ENCODE measurements around the gene ASXL1. TPM values are rescaled to one million over a fixed set of nuclear protein-coding genes. Genes with fewer than 3 reads are reported as not detected.

Gene ASXL1
- total and polyA plus RNA-seq, 9 of the 15 experiments (the other 6 are each of a cell fraction or from before 2014, with no cell fraction given) = 6.5 to 65.3 (median 32.3) TPM

DNA sequence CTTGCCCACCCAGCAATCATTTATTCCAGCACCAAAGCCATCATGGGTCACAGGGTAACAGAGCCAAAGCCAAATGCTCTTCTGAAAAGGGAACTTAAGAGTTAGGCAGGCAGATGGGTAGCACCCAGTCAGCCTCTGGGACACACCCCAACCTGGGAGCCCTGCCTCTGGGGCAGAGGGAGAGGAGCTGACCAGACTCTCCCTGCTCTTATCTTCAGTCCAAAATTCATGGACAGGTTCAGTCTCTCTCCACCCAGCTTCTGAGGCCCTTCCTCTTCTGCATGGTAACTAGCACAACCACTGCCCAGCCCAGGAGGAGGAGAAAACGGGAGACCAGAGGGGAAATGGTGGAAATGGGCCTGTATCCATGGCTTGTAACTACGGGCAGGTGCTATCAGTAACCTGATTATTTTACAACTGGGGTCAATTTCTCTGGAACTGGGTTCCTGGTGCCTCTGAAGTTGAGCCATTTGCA lies 121.6 kb downstream of the ASXL1 start:
- Histone ChIP-seq H3K4me3 (no peak overlapping the region), H3K36me3 (ENCODE audit: control insufficient read depth, insufficient read depth, low read length) (peaks cover 6% of the 10 kb centered on the region; the same call in 1 of the 3 replicates), H3K9me3 (replicated peaks; ENCODE audit: control insufficient read depth, insufficient read depth, low read depth, low read length) (no peaks in the 10 kb centered on the region), H4K20me1 (replicated peaks; ENCODE audit: control insufficient read depth, insufficient read depth, low read length) (no peaks in the 10 kb centered on the region), H3K4me2 (ENCODE audit: insufficient read depth, low read length) (no peak overlapping the region), H2AFZ (ENCODE audit: low read depth, low read length) (no peak overlapping the region), H3K79me2 (ENCODE audit: control insufficient read depth, insufficient read depth, low read length) (peaks cover 50% of the 10 kb centered on the region), H3K27me3 (ENCODE audit: control insufficient read depth in 2 of 2, insufficient read depth in 2 of 2, low read length in 2 of 2) (no peaks in the 10 kb centered on the region), H3K9me1 (ENCODE audit: control insufficient read depth, insufficient read depth, low read length) (no peaks in the 10 kb centered on the region), H3K27ac (ENCODE audit: extremely low read depth, low read depth, low read length) (no peak overlapping the region), H3K4me1 (replicated peaks in 1 of 2; ENCODE audit: control insufficient read depth in 2 of 2, insufficient read depth in 2 of 2, low read length in 2 of 2) (peaks cover 37 to 66% of the 10 kb centered on the region in 2 experiments), H3K9ac (ENCODE audit: insufficient read depth in 1 of 2, low read depth in 2 of 2, low read length in 2 of 2) (peak overlapping the region in 1 of 2 experiments; percentile 54; a peak in 1 of 4 replicates)
- no TSS peak for BruUV-seq (replicated peaks)
- ATAC-seq (no peak), DNase-seq (ENCODE audit: extremely low read depth in 1 of 4, low spot score in 3 of 4) (no peak), FAIRE-seq (peak; percentile 72)
- POLR2A ChIA-PET = interaction anchor here (0.6 kb wide), 1 partner anchor 1198 kb away, joined by 4 read pairs; no protein-coding TSS in a partner anchor
- 63% methylated on average over 2 of the region's 2 CpGs for WGBS (ENCODE audit: insufficient coverage, low coverage, missing lambda C conversion rate)
- intact Hi-C loops (cut with micrococcal nuclease) = no loop called here
- CTCF ChIA-PET (ENCODE audit: low intra/inter-chr PET ratio) = no interaction called here
- peak; percentile 9; the same call in 1 of the 2 replicates for TF ChIP-seq SPI1 (IDR thresholded peaks at IDR 0.05; ENCODE audit: borderline replicate concordance, low read depth, low read length)
- TF ChIP-seq CEBPG (CRISPR knock-in tag; IDR thresholded peaks at IDR 0.05) = no peak
- no peak for TF ChIP-seq CEBPG (tag; conservative IDR thresholded peaks at IDR 0.05 in 1 of 2, IDR thresholded peaks at IDR 0.05 in 1 of 2)
- in situ Hi-C loops (cut with MboI) = no loop called here

DNA sequence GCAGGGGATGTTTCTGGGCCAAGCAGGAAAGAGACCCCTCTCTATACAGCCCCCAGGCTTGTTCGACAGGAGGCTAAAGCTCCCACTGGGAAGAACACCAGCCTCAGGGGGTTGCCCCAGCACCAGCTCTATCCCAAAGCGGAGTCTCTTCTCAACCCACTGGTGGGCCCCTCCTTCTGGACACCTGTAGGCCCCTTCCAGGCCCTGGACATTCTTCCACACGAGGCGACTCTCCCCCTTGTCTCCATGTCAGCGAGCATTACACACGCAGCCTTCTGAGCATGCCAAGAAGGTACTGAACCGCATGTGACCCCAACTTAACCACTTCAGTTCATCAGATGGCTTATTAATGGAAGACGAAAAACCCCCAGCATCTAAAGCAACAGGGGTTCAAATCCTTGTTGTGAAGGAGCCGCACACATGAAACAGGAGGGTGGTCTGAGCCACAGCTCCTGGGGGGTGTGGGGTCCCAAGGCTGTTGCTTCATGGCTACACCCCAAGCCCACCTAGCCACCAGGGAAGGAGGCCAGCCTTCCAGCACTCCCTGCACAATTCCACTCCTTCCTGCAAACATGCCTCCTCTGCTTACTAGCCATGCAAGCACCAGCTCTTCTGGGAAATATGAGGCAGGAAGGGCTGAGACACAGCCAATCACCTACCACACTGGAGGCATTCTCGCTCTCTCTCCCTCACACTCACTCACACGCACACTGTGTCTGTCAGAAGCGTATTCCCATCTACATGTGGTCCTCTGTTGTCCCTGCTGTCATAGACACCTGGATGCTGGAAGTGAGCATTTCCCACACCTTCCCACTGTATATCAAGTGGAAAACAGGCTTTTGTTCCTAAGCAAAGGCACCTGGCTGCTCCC lies 122.5 kb downstream of the ASXL1 start:
- no peak overlapping the region for H3K4me2 ChIP-seq (ENCODE audit: insufficient read depth, low read length)
- no peaks in the 10 kb centered on the region for H4K20me1 ChIP-seq (replicated peaks; ENCODE audit: control insufficient read depth, insufficient read depth, low read length)
- 83% methylated on average over 12 of the region's 12 CpGs for WGBS (ENCODE audit: insufficient coverage, low coverage, missing lambda C conversion rate)
- intact Hi-C loops (cut with micrococcal nuclease) (no loop called here), in situ Hi-C loops (cut with MboI) (no loop called here)
- H3K27me3 ChIP-seq (ENCODE audit: control insufficient read depth in 2 of 2, insufficient read depth in 2 of 2, low read length in 2 of 2) = no peaks in the 10 kb centered on the region
- ChIA-PET CTCF (ENCODE audit: low intra/inter-chr PET ratio) (no interaction called here), POLR2A (interaction anchor here (0.7 to 0.9 kb wide), 2 partner anchors 28 to 35 kb away, joined by 3 read pairs; no protein-coding TSS in a partner anchor)
- H3K9ac ChIP-seq (ENCODE audit: insufficient read depth in 1 of 2, low read depth in 2 of 2, low read length in 2 of 2) = peak overlapping the region in 1 of 2 experiments; percentile 59; a peak in 2 of 4 replicates
- H3K4me3 ChIP-seq = no peak overlapping the region
- H3K4me1 ChIP-seq (replicated peaks in 1 of 2; ENCODE audit: control insufficient read depth in 2 of 2, insufficient read depth in 2 of 2, low read length in 2 of 2) = peaks cover 31 to 58% of the 10 kb centered on the region in 2 experiments
- no peak for FAIRE-seq
- no peak overlapping the region for H3K27ac ChIP-seq (ENCODE audit: extremely low read depth, low read depth, low read length)
- H3K9me1 ChIP-seq (ENCODE audit: control insufficient read depth, insufficient read depth, low read length) = no peaks in the 10 kb centered on the region
- DNase-seq (ENCODE audit: extremely low read depth in 1 of 4, low spot score in 3 of 4) = no peak
- no peaks in the 10 kb centered on the region for H3K9me3 ChIP-seq (replicated peaks; ENCODE audit: control insufficient read depth, insufficient read depth, low read depth, low read length)
- peaks cover 8% of the 10 kb centered on the region; the same call in 2 of the 3 replicates for H3K36me3 ChIP-seq (ENCODE audit: control insufficient read depth, insufficient read depth, low read length)
- BruUV-seq (replicated peaks) = no TSS peak
- no peak for ATAC-seq
- no peak overlapping the region for H2AFZ ChIP-seq (ENCODE audit: low read depth, low read length)
- H3K79me2 ChIP-seq (ENCODE audit: control insufficient read depth, insufficient read depth, low read length) = peaks cover 47% of the 10 kb centered on the region
- no peak for TF ChIP-seq NFYB (IDR thresholded peaks at IDR 0.05; ENCODE audit: extremely low read depth, insufficient read length)
- no peak for TF ChIP-seq ZBTB11 (CRISPR knock-in tag; IDR thresholded peaks at IDR 0.05)
- TF ChIP-seq CREBBP (IDR thresholded peaks at IDR 0.05; ENCODE audit: low read depth, low read length) = no peak
- TF ChIP-seq BDP1 (IDR thresholded peaks at IDR 0.05; ENCODE audit: insufficient read depth, insufficient read length) = no peak
- no peak for TF ChIP-seq ATF7 (IDR thresholded peaks at IDR 0.05)
- no peak for TF ChIP-seq ZNF384 (IDR thresholded peaks at IDR 0.05; ENCODE audit: low read depth, low read length)
- TF ChIP-seq BACH1 (tag; IDR thresholded peaks at IDR 0.05) = no peak
